ENCODE results near the gene USP53.
A peak's percentile ranks its signal among the peaks of the same experiment; 100 is the strongest.
"Not testable (repeated sequence)": the region's sequence is repeated elsewhere in the genome, so short reads cannot be mapped to it uniquely, and the experiment has no call there.

USP53 gene

DNA sequence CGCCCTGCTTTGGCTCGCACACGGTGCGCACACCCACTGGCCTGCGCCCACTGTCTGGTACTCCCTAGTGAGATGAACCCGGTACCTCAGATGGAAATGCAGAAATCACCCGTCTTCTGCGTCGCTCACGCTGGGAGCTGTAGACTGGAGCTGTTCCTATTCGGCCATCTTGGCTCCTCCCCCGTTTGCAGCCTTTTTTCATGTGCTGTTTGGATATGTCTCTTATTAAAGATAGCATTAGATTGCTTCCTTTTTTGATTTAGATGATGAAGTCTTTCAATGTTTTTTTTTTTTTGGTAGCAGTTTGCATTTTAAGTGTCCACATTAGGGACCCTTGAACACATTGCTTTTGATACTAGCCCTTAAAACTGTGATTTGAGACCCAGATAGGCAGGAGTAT lies 67.4 kb downstream of the USP53 start:
- DNase-seq, result not testable (repeated sequence)

DNA sequence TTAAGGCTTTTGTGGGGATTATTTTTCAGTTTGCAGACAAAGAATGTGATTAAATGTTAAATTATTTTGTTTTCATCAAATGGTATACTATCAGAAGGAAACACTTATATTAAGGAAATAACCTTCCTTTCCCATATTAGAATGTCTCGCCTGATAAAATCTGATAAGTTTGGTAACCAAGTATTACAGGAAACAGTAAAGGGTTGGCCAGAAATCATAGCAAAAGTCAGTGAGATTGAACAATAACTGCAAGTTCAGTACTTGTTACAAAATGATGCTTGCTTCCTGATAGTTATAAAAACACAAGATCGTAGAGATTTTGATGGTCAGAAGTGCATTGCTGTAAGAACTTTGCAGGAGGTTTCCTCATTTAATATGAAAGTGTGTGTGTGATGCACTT lies 68.9 kb downstream of the USP53 start:
- no peak for DNase-seq

DNA sequence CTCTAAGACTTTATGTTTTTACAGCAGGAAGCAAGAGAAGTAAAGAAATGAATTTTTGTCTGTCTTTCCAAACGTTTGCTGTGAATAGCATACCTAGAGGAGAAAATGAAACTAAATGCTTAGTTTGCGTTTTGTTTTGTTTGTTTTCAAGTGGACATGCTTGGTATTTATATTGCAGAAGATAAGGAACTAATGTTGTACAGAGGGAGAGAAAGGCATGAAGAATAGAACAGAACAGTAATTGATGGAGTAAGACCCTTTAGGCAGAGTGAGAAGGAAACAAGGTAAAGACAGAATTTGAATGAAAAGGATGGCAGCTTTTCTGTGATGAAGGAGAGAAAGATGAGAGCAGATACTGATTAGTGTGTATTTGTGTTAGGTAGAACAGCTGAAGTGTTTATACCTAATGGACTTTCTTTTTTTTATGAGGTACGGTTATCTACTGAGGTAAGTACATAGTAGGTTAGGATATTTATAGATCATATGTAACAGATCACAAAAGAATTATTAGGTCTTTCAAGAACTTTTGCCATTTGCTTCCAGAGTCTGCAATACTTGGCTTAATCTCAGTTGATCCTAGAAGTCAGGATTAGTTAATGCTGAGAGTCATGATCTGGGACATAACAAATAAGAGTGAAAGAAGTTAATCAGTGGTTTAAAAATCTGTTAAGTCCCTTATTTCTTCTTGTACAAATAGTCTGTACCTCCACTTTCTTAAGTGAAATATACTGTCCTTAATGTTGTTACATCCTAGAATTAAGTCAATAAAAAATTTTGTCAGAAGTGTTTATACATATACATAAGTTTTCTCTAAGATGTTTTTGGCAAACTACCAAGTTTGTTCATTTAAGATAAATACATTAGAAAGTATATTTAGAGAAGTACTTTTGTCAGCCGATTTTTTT lies 72.6 kb downstream of the USP53 start:
- DNase-seq, result peak; percentile 6

DNA sequence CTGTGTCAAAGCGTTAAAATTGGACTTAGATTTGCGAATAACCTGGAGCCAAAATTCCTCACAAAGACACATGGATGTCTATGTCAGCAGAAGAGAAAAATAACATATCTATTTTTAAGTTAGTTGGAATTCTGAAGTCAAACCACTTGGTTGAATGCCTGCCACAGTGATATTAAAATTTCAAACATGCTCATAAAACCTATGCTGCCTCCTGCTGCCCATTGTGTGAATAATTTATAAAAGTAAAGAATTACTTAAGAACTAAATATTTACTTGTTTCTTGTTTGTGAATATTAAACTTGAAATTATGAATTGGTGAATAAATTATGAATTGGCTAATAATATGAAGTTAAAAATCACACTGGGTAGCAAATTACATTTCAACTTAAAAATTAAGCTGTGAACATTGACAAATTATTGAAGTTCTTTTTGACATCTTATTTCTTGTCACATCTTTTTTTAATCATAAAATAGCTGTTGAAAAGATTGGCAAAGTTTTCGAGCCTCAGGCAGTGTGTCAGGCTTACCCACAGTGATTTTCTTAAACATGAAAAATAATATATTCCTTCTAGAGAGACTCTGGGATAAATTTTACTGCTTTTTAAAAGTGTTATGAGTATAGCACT lies 74.0 kb downstream of the USP53 start:
- peak; percentile 61 for DNase-seq

DNA sequence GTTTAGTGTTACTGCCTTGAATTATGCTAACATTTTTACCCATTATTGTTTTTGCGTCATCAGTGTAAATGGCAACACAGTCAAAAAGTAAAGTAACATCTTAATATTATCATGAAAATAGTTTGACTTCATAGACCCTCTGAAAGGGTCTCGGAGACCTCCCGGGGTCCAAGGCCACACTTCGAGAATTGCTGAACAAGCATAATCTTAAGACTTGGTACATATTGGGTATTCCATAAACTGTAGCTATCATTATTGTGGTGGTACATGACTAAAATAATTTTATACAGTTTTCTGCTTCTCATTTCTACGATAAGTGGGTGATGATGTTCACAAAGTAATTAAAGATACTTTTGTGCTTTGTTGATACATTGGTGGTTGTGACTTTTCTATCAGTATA lies 76.8 kb downstream of the USP53 start:
- DNase-seq, result no peak

DNA sequence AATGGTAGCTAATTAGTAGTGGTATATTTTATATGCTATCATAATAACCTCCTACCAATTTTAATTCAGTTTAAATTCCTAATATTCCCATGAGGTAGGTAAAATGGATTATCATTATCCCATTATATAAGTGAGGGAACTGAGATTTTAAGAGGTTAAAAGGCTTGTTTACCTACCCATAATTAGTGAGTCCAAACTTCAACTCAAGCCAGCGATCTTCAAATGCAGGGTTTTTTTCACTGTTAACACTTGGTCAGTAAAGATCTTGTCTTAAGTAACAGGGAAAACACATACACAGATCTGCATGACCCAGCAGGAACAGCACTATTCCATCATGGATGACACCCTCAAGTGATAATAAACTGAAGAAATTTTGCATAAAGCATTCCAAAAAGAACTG lies 78.1 kb downstream of the USP53 start:
- no peak for DNase-seq

DNA sequence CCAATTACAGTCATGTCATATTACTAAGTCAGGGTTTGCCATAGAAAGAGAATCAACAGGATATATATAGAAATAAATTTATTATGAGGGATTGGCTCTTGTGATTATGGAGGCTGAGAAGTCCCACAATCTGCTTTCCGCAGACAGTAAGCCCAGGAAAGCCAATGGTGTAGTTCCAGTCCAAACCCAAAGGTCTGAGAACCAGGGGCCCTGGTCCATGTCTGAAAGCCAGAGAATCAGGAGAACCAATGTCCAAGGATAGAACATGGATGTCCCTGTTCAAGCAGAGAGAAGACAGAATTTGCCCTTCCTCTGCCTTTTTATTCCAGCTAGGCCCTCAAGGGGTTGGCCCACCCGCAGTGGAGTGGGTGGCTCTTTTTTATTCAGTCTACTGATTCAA lies 83.8 kb downstream of the USP53 start:
- DNase-seq, result no peak

DNA sequence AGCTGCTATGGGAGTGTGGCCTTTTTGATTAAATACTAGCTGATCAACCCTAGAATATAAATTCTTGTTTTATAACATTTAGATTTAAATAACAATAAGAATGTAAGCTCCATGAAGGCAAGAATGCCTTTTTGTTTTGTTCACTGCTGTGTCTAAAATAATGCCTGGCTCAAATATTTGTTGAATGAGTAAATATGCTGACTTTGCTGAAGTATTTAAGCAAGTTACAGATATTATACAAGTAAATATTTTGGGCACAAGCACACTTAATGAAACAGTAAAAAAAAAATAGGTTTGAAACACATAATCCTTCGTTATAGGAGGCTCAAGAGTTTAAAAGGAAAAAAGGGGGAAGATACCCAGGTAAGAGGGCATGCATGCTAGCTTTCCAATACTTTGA lies 85.3 kb downstream of the USP53 start:
- DNase-seq, result no peak

DNA sequence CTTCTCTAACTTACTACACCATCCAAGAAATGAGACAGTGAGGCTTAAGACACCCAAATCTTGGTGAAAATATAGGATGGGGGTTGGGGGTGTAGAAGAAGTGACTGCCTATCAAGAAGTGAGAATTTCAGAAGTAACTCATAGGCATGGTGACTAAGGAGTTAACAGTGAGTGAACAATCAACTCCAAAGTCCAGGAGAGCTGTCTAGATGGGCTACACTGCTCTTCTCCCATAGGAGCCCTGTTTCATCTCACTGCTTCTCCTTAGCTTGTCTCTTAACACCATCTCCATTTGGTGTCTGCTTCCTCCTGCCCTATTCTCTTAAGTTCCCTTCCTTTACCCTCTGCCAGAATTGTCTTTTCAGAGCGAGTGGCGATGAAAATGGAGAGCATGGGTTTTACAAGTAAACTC lies 86.8 kb downstream of the USP53 start:
- peak; percentile 12 for DNase-seq

DNA sequence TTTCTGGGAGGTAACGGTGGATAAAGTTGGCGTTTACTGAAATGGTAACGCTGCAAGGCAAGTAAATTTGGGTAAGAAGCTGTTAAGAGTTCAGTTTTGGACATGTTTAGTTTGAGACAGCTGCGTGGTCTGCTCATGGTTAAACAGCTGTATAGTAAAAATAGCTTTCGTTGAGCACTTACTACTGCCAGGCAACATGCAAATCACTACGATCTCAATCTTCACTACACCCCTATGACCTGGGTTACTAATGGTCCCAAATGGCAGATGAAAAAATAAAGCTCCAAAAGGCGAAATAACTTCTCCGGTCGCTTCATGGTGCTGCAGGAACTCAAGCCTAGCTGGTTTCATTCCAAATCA lies 87.2 kb downstream of the USP53 start:
- DNase-seq, result no peak

DNA sequence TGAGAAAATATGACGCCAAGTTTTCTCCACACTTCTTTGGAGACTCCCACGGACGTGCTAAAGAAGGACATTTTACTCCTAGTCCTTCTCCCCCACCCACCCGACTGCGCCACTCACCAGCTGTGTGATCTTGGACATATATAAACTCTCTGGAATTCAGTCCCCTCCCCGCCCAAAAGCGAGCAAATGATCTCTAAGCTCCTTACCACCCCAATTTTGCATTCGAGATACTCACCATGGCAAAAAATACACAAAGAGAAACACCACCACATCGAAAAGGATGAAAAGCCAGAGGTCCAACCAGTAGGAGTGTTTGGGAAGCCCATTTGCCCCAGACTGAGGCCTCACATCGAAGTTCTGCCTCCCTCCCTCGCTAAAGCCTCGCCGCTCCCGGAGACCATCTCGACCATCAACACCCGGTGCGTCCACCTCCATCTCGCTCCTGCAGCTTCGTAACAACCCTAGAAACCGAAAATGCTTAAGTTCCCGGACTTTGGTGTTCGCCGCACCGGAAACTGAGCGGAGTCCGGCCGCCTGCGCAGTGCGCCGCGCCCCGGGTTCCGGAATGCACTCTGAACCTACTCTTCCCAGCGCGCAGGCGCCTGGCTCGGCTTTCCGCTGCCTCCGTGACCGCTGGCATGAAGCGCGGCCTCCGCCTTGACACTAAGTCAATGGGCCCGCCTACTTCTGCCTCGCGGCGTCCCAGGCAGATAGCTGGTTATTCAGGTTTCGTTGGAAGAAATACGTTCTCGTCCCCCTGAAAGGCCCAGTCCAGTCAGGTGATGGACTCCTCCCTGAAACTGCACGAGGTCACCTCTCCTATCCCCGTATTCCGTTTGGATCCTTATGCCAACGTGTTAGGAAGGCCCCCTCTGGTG lies 87.8 kb downstream of the USP53 start:
- peak; percentile 93 for DNase-seq

DNA sequence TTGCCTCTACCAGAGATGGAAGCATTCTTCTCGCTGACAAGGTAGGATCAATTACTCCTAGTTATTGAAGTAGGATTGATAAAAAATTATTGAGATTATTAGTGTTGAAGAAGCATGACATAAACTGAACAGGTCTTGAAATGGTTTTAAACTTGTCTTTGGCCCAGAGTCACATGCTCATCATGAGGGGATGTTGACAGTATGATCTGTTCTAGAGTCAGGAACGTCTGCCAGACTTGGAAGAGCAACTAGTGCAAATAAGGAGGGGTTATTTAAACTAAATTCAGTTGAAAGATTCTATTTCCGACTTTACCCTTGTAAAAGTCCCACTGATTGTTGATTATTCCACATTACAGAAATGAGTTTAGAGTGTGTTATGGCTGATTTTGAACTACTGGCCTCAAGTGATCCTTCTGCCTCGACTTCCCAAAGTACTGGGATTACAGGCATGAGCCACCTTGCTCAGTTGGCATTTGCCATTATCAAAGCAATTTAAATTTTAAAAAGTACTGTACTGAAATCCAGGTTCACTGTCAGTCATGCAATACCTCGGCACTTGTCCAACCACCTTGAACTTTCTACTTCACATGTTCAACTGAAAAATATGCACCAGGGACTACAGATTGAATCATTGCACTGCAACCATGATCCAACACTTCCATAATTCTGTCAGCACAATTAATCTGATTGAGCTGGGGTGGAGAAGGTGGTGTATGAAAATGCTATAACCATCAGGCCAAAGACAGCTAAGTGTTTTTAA lies 89.7 kb downstream of the USP53 start:
- no peak for DNase-seq

DNA sequence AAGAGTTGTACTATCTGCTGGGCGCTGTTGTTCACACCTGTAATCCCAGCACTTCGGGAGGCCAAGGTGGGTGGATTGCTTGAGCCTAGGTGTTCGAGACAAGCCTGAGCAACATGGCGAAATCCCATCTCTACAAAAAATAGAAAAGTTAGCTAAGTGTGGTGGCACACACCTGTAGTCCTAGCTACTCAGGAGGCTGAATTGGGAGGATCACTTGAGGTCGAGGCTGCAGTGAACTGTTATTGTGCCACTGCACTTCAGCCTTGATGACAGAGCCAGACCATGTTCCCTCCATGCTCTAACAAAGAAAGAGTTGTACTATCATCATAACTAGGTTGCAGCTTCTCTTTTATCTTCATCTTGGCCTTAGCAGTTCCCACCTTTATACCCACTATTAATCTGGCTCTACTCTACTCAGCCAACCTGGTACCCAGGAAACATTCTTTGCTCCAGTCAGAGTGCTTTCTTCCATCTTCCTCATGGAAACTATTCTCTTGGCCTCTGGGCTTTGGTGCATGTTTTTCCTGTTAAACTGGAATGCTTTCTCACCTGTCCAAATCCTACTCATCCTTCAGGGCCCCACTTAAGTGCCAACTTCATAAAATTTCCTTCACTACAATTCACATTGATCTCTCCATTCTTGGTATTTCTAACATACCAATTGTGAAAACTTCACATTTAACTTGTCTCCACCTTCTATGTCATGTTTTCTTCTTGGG lies 91.2 kb downstream of the USP53 start:
- DNase-seq, result no peak

DNA sequence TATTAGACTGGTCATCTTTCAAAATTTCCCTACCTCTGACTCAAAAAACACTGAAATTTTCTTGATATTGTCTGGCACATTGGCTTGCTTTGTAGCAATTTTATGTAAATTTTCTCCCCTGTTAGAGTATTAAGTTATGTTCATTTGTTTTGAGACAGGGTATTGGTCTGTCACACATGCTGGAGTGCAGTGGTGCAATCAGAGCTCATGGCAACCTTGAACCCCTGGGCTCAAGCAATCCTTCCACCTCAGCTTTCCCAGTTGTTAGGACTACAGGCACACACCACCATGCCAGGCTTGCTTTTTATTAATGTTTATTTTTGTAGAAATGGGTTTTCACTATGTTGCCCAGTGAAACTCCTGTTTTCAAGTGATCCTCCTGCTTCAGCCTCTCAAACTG lies 91.9 kb downstream of the USP53 start:
- DNase-seq, result no peak

DNA sequence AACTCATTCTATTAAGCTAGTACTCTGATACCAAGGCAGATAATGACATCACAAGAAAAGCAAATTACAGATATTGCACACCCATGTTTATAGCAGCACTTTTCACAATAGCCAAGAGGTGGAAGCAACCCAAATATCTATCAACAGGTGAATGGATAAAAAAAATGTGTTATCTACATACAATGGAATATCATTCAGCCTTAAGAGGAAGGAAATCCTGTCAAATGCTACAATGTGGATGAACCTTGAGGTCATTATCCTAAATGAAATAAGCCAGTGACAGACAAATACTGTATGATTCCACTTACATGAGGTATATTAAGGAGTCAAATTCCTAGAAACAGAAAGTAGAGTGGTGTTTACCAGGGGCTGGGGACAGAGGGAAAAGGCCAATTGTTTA lies 95.1 kb downstream of the USP53 start:
- DNase-seq, result no peak

DNA sequence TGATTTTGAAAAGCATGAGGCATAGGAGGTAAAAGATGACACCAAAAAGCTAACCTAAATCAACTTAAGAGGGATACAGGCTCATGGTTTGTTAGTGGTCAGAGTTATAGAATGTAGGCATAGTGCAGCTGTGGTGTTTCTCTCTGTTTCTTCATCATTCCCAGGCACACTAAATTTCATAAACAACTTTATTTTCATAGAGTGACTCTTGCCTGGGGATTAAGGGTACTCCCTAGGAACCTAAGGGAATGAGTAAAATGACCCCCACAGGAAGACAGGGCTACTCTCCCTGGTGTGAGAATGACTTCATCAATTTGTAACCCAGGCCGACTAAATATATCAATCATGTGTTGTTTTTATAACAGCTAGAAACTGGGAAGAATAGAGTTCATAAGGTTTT lies 98.3 kb downstream of the USP53 start:
- DNase-seq, result no peak

DNA sequence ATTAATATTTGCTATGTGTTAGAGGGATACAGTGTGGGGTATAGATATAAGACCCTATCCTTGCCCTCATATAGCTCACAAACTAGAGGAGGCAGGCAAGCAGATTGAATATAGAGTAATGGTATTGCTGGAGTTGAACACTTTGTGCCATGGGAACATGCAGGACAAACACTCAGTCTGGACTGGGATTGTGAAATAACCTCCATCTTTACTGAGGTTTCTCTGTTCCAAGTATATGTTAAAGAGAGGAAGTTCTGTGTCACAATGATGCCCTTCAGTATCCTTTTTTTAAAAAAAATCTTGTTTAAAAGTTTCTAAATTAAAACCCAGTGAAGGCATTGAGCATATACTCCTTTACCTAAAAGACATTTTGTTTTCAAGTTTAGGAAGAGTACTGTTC lies 100.7 kb downstream of the USP53 start:
- DNase-seq, result no peak

DNA sequence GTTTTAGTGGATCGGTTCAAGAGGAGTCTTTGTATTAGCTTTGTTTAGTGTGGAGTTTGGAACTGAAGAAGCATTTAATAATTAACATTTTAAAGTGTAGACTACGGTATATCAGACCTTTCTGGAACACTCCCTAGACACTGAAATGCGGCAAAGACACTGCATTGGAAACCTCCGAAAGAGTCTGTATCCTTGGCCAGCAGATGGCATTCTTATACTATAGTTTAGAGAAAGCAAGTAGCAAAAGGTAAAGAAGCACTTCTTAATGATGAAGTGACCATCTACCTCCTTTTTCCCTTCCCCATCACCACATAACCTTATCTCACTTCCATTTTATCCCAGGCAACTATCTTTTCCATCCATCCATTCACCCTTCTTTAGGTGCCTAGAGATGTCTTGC lies 101.8 kb downstream of the USP53 start:
- peak; percentile 54 for DNase-seq

DNA sequence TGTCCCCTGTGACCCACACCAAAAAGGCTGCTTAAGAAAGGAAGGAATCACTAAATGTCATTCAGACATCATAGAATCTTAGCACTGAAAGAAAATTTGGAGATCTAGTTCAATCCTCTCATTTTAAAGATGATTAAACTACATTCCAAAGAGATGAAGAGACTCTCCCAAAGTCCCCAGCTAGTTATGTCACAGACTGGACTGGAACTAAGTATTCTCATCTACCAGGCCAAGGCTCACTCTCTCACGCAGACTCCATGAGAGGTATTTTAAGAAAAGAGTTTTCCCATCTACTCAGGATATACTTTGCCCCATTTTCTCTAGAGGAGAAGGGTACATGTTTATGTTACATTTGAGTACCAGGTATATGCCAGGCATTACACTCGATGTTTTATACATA lies 102.5 kb downstream of the USP53 start:
- DNase-seq, result no peak

DNA sequence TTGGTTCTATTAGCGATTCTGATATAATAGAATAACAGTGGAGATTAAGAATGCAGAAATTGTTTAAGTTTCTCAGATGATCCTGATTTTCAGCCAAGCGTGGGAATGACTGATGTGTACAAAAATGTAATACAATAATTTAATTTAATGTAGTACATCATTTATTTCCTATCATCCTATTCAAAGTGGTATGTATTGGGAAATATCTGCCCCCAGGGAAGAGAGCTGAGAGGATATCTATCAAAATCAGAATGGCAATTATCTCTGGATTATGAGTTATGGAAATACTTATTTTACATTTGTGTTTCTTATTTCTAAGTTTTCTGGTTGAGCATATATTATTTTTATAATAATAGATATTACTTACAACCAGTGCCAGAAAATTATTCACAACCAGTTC lies 105.5 kb downstream of the USP53 start:
- DNase-seq, result no peak

DNA sequence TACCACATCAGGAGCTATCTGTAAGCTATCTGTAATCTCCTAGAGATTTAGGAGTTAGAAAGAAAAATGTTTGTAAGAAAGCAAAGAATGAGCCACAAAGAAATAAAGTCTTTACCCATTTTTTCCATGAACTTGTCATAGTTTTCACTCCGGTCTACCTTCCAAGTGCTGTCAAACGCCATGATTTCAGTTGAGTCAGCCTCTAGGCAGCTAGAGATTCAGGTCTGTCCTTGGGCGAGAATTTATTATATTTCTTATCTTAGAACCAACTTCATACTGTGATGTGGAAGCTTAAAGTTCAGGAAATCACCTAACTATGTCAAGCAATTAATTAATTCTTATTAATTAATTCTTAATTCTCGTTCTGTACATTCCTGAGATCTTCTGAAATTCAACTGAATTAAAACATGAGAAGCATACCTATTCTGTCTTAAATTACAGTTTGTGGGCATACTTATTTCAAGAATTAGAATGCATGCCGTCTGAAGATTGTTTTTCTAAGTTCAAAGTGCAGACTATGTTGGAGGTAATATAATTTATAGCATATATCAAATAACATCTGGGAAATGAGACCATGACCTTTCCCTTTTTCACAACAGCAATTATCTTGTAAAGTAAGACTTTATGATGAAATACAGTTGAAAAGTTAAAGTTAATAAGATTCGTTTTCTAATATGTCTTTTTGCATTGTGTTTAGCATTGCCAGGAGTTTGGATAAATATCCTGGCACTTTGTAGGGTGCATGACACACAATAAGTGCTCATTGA lies 109.6 kb downstream of the USP53 start, which contains the start of gene FABP2:
FABP2 (minus strand) TSS at position 218 of the 767 bp plus-strand sequence; CDS start at position 182, 36 bp downstream.
- no peak for DNase-seq
